Adipocyte (in vitro differentiated cells): Measurements from ENCODE around the gene EIF3L.

Experiments
- DNase-seq: peaks from one replicate; pipeline ENCODE4 v3.0.0-alpha.2; 2015; ENCODE audit warnings: low read depth
- H3K27me3 ChIP-seq: replicated peaks from 2 replicates; pipeline ENCODE4 v1.7.0; 2013; ENCODE audit warnings: mild to moderate bottlenecking, low read length, moderate library complexity; ENCODE audit not compliant: control insufficient read depth, insufficient read depth
- H3K36me3 ChIP-seq: 2 replicates; pipeline ENCODE4 v1.7.0; 2013; ENCODE audit warnings: low read length, mild to moderate bottlenecking, moderate library complexity; ENCODE audit not compliant: control insufficient read depth, insufficient read depth, severe bottlenecking
- H3K4me1 ChIP-seq: 2 replicates; pipeline ENCODE4 v1.7.0; 2013; ENCODE audit warnings: mild to moderate bottlenecking, low read length, moderate library complexity; ENCODE audit not compliant: control insufficient read depth, insufficient read depth
- H3K4me3 ChIP-seq: 2 replicates; pipeline ENCODE4 v1.7.0; 2013; ENCODE audit warnings: mild to moderate bottlenecking, low read length, moderate library complexity
- H3K9ac ChIP-seq: 2 replicates; pipeline ENCODE4 v1.7.0; 2013; ENCODE audit warnings: mild to moderate bottlenecking, low read length, moderate library complexity
- H3K9me3 ChIP-seq: 2 replicates; pipeline ENCODE4 v1.7.0; 2013; ENCODE audit warnings: mild to moderate bottlenecking, low read length, moderate library complexity; ENCODE audit not compliant: control insufficient read depth

EIF3L gene

DNA sequence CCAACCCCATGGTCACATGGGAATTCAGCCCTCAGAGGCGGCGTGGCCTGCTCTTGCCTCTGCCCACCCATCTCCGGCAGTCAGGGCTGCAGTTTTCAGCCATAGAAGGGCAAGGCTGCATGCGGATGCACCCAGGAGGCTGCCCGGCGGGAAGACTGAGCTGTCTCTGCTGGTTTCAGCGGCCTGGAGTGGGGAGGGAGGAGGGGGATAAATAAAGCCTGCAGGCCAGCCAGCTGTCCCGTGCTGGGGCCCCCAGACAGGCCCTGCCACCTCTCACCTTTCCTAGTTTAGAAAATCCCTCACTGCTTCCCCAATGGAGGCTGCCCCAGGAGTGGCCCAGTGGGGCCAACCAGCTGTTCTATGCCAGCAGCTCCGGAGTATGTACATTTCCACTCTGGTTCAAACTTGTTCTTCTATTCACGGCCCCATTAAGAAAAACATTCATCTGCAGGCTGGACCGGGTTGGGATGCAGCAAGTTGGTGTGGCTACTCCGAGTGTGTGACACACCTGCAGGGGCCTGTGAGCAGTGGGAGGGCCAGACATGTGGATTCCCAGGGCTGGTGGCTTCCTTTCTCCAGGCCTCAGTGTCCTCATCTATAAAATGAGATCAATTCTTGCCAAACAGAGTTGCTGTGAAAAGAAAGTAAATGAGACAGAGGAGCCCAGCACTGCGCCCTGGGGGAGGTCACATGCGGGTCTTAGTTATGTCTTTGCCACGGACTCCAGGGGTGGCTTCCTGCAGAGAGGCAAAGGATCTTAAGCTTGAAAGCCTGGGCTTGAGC, 61.9 kb downstream of the EIF3L start:
- H3K9me3 ChIP-seq: no peaks in the 10 kb centered on the region
- H3K9ac ChIP-seq: no peak overlapping the region
- DNase-seq: no peak
- peaks cover 42% of the 10 kb centered on the region for H3K36me3 ChIP-seq
- H3K4me1 ChIP-seq: peaks cover 26% of the 10 kb centered on the region
- no peaks in the 10 kb centered on the region for H3K27me3 ChIP-seq
- no peak overlapping the region for H3K4me3 ChIP-seq

DNA sequence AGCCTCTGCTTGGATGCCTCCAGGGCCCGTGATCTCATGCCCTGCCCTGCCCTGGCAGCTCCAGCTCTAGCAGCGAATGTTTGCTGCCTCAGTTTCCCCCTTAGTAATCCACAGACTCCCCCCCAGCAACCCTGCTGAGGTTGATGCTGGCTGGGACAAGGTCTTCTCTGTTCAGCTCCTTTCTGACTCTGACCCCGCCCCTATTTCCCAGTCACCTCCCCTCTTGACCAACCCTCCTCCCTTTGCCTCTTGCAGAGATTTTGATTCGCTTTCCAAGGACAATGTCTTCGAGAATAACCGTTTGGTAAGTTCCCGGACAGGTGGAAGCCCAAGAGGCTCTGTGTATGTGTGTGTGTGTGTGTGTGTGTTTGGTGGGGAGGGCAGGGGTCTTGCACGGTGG, 62.5 kb downstream of the EIF3L start:
- Histone ChIP-seq H3K27me3 (no peaks in the 10 kb centered on the region), H3K9ac (no peak overlapping the region), H3K4me1 (peaks cover 26% of the 10 kb centered on the region), H3K36me3 (peaks cover 48% of the 10 kb centered on the region), H3K4me3 (no peak overlapping the region), H3K9me3 (no peaks in the 10 kb centered on the region)
- DNase-seq: no peak

DNA sequence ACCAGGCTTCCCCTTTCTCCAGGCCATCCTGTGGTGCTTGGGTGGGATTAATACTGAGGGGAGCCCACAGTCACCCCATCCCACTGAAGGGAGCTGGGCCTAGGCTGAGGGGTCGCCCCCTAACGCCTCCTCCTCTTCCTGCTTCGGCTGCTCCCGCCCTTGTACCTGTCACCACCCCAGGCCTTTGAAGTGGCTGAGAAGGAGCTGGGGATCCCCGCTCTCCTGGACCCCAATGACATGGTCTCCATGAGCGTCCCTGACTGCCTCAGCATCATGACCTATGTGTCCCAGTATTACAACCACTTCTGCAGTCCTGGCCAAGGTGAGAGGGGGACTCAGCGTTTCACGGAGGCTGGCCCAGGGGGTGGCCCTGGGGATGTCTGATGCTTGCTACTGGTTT, 63.0 kb downstream of the EIF3L start:
- peaks cover 53% of the 10 kb centered on the region for H3K36me3 ChIP-seq
- no peak overlapping the region for H3K9ac ChIP-seq
- no peaks in the 10 kb centered on the region for H3K27me3 ChIP-seq
- H3K9me3 ChIP-seq: no peaks in the 10 kb centered on the region
- no peak for DNase-seq
- H3K4me1 ChIP-seq: peaks cover 24% of the 10 kb centered on the region
- no peak overlapping the region for H3K4me3 ChIP-seq

GRCh38 chr22:37913233-37913721, 64.1 kb downstream of the EIF3L start:
- H3K4me3 ChIP-seq: no peak overlapping the region
- no peaks in the 10 kb centered on the region for H3K9me3 ChIP-seq
- H3K27me3 ChIP-seq: no peaks in the 10 kb centered on the region
- no peak for DNase-seq
- peaks cover 13% of the 10 kb centered on the region for H3K4me1 ChIP-seq
- no peak overlapping the region for H3K9ac ChIP-seq
- H3K36me3 ChIP-seq: peaks cover 64% of the 10 kb centered on the region

DNA sequence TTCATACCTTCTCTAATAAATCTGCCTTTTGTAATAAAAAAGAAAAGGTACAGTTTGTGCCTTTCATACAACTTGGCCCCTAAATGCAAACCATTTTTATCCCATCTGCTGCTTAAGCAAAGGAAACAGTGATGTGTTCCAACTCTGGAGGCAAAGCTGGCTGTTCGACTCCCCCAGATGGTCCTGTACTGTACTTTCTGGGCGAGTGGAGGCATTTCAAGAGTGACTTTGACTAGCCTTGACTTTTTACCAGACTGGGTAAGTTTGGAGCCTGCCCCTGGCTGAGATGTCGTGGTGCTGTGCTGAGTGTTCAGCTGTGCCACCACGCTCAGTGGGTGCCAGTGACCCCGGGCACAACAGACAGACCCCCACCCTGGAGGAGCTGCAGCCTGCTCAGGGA, 67.1 kb downstream of the EIF3L start:
- H3K27me3 ChIP-seq: no peaks in the 10 kb centered on the region
- no peaks in the 10 kb centered on the region for H3K9me3 ChIP-seq
- no peak for DNase-seq
- no peak overlapping the region for H3K4me3 ChIP-seq
- H3K36me3 ChIP-seq: peaks cover 87% of the 10 kb centered on the region
- no peak overlapping the region for H3K9ac ChIP-seq
- no peaks in the 10 kb centered on the region for H3K4me1 ChIP-seq

- Histone ChIP-seq H3K27me3 (no peaks in the 10 kb centered on the region), H3K4me3 (no peak overlapping the region), H3K4me1 (no peaks in the 10 kb centered on the region), H3K9me3 (no peaks in the 10 kb centered on the region), H3K36me3 (peaks cover 80% of the 10 kb centered on the region), H3K9ac (no peak overlapping the region)
- no peak for DNase-seq
These were observed 68.8 kb downstream of the EIF3L start for GRCh38 chr22:37917874-37918548.

DNA sequence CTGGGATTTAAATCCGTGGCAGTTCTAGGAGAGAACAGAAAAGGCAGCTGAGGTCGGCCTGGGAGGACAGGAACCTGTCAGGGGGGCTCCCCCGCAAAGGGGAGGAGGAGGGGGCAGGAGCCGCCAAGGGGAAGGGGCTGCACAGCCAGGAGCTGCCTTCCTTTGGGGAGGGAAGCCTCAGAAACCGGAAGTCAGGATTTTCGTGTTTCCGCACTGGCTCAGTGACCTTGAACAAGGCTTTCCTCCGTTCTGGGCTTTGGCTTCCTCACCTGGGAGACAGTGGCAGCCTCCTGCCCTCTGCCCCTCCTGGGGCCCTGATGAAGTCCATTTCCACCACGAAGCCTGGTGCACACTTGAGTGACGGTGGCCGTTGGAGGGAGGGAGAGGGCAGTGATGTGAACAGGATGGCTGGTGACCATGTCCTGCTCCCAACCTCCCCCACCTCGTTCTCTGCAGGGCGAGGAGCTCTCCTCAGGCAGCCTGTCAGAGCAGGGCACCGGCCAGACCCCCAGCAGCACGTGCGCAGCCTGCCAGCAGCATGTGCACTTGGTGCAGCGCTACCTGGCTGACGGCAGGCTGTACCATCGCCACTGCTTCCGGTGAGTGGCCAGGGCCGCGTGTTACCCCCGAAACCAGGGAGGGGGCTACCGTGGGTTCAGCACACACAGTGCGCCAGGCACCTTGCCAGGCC, 69.5 kb downstream of the EIF3L start:
- DNase-seq: no peak
- Histone ChIP-seq H3K4me1 (no peaks in the 10 kb centered on the region), H3K4me3 (no peak overlapping the region), H3K9ac (no peak overlapping the region), H3K27me3 (no peaks in the 10 kb centered on the region), H3K36me3 (peaks cover 80% of the 10 kb centered on the region), H3K9me3 (no peaks in the 10 kb centered on the region)

- Histone ChIP-seq H3K9ac (no peak overlapping the region), H3K4me3 (no peak overlapping the region), H3K36me3 (peaks cover 85% of the 10 kb centered on the region), H3K4me1 (peaks cover 6% of the 10 kb centered on the region), H3K9me3 (no peaks in the 10 kb centered on the region), H3K27me3 (no peaks in the 10 kb centered on the region)
- DNase-seq: no peak
These were observed 70.9 kb downstream of the EIF3L start for GRCh38 chr22:37920126-37920525.

DNA sequence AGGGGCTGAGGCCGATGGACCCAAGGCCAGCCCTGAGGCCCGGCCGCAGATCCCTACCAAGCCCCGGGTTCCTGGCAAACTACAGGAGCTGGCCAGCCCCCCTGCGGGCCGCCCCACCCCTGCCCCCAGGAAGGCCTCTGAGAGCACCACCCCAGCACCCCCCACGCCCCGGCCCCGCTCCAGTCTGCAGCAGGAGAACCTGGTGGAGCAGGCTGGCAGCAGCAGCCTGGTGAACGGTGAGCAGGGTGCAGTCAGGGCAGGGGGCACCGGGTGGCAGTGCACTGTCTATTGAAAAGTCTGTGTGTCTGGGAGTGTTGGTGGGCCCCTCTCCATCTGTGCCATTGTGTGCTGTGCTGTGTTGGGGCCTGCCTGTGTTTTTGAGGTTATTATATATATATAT, 73.0 kb downstream of the EIF3L start:
- Histone ChIP-seq H3K9ac (no peak overlapping the region), H3K4me1 (peaks cover 11% of the 10 kb centered on the region), H3K9me3 (no peaks in the 10 kb centered on the region), H3K4me3 (no peak overlapping the region), H3K27me3 (no peaks in the 10 kb centered on the region), H3K36me3 (peaks cover 86% of the 10 kb centered on the region)
- no peak for DNase-seq

GRCh38 chr22:37923927-37924326, 74.7 kb downstream of the EIF3L start:
- Histone ChIP-seq H3K27me3 (no peaks in the 10 kb centered on the region), H3K36me3 (peaks cover 81% of the 10 kb centered on the region), H3K4me3 (no peak overlapping the region), H3K4me1 (peaks cover 11% of the 10 kb centered on the region), H3K9ac (no peak overlapping the region), H3K9me3 (no peaks in the 10 kb centered on the region)
- no peak for DNase-seq

DNA sequence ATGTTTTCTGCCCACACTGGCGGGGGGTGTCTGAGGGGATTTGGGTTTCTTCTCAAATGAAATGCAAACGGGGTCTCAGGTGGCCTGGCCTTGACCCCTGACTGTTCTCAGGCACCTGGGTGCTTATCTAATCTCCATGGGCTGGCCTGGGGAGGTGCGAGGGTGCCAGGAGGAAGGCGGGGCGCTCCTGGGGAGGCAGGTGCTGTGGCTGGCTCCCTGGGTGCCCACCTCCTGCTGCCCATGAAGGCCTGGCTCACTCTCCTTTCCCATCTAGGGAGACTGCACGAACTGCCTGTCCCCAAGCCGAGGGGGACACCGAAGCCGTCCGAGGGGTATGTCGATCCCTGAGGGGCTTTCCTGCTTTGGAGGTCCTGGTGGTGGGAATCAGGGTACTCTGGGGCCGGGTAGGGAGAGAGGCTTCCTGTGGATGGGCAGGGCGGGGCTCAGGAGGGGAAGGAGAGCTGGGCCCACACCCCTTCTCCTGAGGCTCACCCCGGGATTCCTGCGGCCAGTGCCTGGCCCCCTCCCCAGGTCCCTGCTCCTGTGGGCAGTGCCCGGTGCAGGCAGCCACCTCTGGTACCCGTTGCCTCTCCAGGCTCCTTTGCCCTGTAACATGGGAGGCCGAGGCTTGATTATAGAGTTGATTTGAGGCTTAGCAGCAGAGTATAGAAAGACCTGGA, 75.3 kb downstream of the EIF3L start:
- DNase-seq: no peak
- Histone ChIP-seq H3K4me1 (peaks cover 11% of the 10 kb centered on the region), H3K9ac (no peak overlapping the region), H3K36me3 (peaks cover 81% of the 10 kb centered on the region), H3K27me3 (no peaks in the 10 kb centered on the region), H3K9me3 (no peaks in the 10 kb centered on the region), H3K4me3 (no peak overlapping the region)
